ENCODE measurements around the gene IRF8.

Gene IRF8

GRCh38 chr16:85913141-85913601, 14.2 kb downstream of the IRF8 start:
- no peak for DNase-seq (ENCODE audit: low read depth in 2 of 3, low spot score in 2 of 3)

GRCh38 chr16:85913688-85914422, 14.9 kb downstream of the IRF8 start:
- DNase-seq (ENCODE audit: low read depth in 2 of 3, low spot score in 2 of 3): no peak

- no peak for DNase-seq (ENCODE audit: low read depth in 2 of 3, low spot score in 2 of 3)
Observed at GRCh38 chr16:85914423-85914794, 15.4 kb downstream of the IRF8 start.

GRCh38 chr16:85915125-85915845, 16.3 kb downstream of the IRF8 start:
- DNase-seq (ENCODE audit: low read depth in 2 of 3, low spot score in 2 of 3): no peak

- no peak for DNase-seq (ENCODE audit: low read depth in 2 of 3, low spot score in 2 of 3)
Observed at GRCh38 chr16:85916141-85916890, 17.4 kb downstream of the IRF8 start.

GRCh38 chr16:85917012-85917411, 18.1 kb downstream of the IRF8 start:
- no peak for DNase-seq (ENCODE audit: low read depth in 2 of 3, low spot score in 2 of 3)

GRCh38 chr16:85917959-85918358, 19.0 kb downstream of the IRF8 start:
- no peak for DNase-seq (ENCODE audit: low read depth in 2 of 3, low spot score in 2 of 3)

GRCh38 chr16:85918436-85918835, 19.5 kb downstream of the IRF8 start:
- no peak for DNase-seq (ENCODE audit: low read depth in 2 of 3, low spot score in 2 of 3)

GRCh38 chr16:85919271-85920267, 20.6 kb downstream of the IRF8 start:
- DNase-seq (ENCODE audit: low read depth in 2 of 3, low spot score in 2 of 3): no peak

- no peak for DNase-seq (ENCODE audit: low read depth in 2 of 3, low spot score in 2 of 3)
Observed at GRCh38 chr16:85921026-85921425, 22.1 kb downstream of the IRF8 start.

GRCh38 chr16:85923153-85924021, 24.4 kb downstream of the IRF8 start:
- no peak for DNase-seq (ENCODE audit: low read depth in 2 of 3, low spot score in 2 of 3)

GRCh38 chr16:85924675-85925074, 25.7 kb downstream of the IRF8 start:
- no peak for DNase-seq (ENCODE audit: low read depth in 2 of 3, low spot score in 2 of 3)

- no peak for DNase-seq (ENCODE audit: low read depth in 2 of 3, low spot score in 2 of 3)
Observed at GRCh38 chr16:85926370-85926769, 27.4 kb downstream of the IRF8 start.

GRCh38 chr16:85927371-85927770, 28.4 kb downstream of the IRF8 start:
- no peak for DNase-seq (ENCODE audit: low read depth in 2 of 3, low spot score in 2 of 3)

- no peak for DNase-seq (ENCODE audit: low read depth in 2 of 3, low spot score in 2 of 3)
Observed at GRCh38 chr16:85927959-85928358, 29.0 kb downstream of the IRF8 start.

- DNase-seq (ENCODE audit: low read depth in 2 of 3, low spot score in 2 of 3): no peak
Observed at GRCh38 chr16:85928401-85928820, 29.4 kb downstream of the IRF8 start.

GRCh38 chr16:85929259-85929721, 30.3 kb downstream of the IRF8 start:
- DNase-seq (ENCODE audit: low read depth in 2 of 3, low spot score in 2 of 3): no peak

GRCh38 chr16:85930301-85930700, 31.3 kb downstream of the IRF8 start:
- no peak for DNase-seq (ENCODE audit: low read depth in 2 of 3, low spot score in 2 of 3)

- no peak for DNase-seq (ENCODE audit: low read depth in 2 of 3, low spot score in 2 of 3)
Observed at GRCh38 chr16:85931596-85932402, 32.8 kb downstream of the IRF8 start.

All from activated CD8-positive, alpha-beta memory T cell treated with anti-CD3 and anti-CD28 coated beads for 48 hours (primary cell).